Common myeloid progenitor, CD34-positive (primary cell): ENCODE data around the gene SLITRK3.

Experiments used
- CTCF ChIA-PET: fragments of 350-600 bp; sonication (Branson Sonifier 250); formaldehyde crosslinking; loops from one replicate; lab custom pipeline; 2021; ENCODE audit warnings: antibody characterized with exemption; lab: Charles Lee
- POLR2A ChIA-PET: fragments of 350-600 bp; sonication (Branson Sonifier 250); formaldehyde crosslinking; loops from one replicate; lab custom pipeline; 2021; ENCODE audit warnings: antibody characterized with exemption; lab: Charles Lee
- DNase-seq, 3 donors: peaks; one replicate each; pipeline versions ENCODE4 v3.0.0 to v3.0.0-alpha.2; 2013
- H3K27ac ChIP-seq, 2 experiments: 1 replicate in 1 of 2; 2 replicates in 1 of 2; pipeline ENCODE4 v1.7.0; 2013; ENCODE audit warnings: inconsistent platforms in 2 of 2, low read length in 2 of 2, mild to moderate bottlenecking in 2 of 2, low read depth in 1 of 2, moderate library complexity in 1 of 2; ENCODE audit not compliant: severe bottlenecking in 2 of 2, insufficient read depth in 1 of 2, poor library complexity in 1 of 2
- H3K27me3 ChIP-seq, 5 experiments: replicated peaks in 2 of 5; 1 replicate in 3 of 5; 2 replicates in 2 of 5; pipeline versions ENCODE4 v1.6.1 to v1.7.0; 2013; ENCODE audit warnings: low read length in 4 of 5, mild to moderate bottlenecking in 2 of 5, moderate library complexity in 2 of 5, inconsistent platforms in 1 of 5; ENCODE audit not compliant: insufficient read depth in 5 of 5, control insufficient read depth in 4 of 5
- H3K36me3 ChIP-seq, 4 experiments: 1 replicate in 2 of 4; 2 replicates in 2 of 4; pipeline versions ENCODE4 v1.6.1 to v1.7.0; 2013; ENCODE audit warnings: low read length in 3 of 4, control low read depth in 1 of 4, mild to moderate bottlenecking in 1 of 4; ENCODE audit not compliant: control insufficient read depth in 4 of 4, insufficient read depth in 4 of 4
- H3K4me1 ChIP-seq, 4 experiments: 1 replicate in 3 of 4; 2 replicates in 1 of 4; pipeline versions ENCODE4 v1.6.1 to v1.7.1; 2013; ENCODE audit warnings: low read length in 3 of 4, mild to moderate bottlenecking in 3 of 4, control low read depth in 1 of 4, inconsistent platforms in 1 of 4, moderate library complexity in 1 of 4; ENCODE audit not compliant: control insufficient read depth in 4 of 4, insufficient read depth in 4 of 4; ENCODE audit errors: control extremely low read depth in 1 of 4
- H3K4me3 ChIP-seq, 7 experiments: 1 replicate in 4 of 7; 2 replicates in 3 of 7; pipeline versions ENCODE4 v1.5.1 to v1.7.0; 2013; ENCODE audit warnings: mild to moderate bottlenecking in 7 of 7, low read length in 6 of 7, moderate library complexity in 6 of 7, inconsistent platforms in 2 of 7, low read depth in 2 of 7, control low read depth in 1 of 7; ENCODE audit not compliant: insufficient read depth in 4 of 7, control insufficient read depth in 1 of 7; ENCODE audit errors: extremely low read depth in 1 of 7
- H3K9me3 ChIP-seq, 5 experiments: 1 replicate in 4 of 5; 2 replicates in 1 of 5; pipeline versions ENCODE4 v1.6.1 to v1.7.1; 2013; ENCODE audit warnings: low read length in 4 of 5, mild to moderate bottlenecking in 2 of 5, inconsistent platforms in 1 of 5, low read depth in 1 of 5, moderate library complexity in 1 of 5; ENCODE audit not compliant: control insufficient read depth in 4 of 5, insufficient read depth in 2 of 5; ENCODE audit errors: control extremely low read depth in 1 of 5
- WGBS: methylation state at CpG from one replicate; pipeline ENCODE4 v1.1.5; 2013; ENCODE audit not compliant: insufficient coverage; 5-methylcytosine and 5-hydroxymethylcytosine counted together

SLITRK3 gene

DNA sequence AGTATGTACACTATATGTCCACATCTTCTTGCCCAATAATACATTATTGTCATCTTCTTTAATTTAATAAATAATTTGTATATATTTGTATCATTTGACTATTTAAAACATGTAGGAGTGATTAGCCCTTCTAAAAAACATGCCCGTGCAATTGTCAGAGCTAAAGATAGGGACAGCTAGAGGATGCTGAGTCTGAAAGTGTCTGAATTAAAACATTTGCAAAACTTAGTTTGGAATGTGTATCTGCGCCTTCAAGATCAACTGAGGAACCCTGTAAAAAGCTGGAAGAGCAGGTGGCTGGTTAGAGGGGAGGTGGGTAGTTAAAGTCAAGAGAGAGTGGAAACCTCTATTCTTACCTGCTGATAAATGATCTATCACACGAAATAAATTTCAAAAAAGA lies 4.7 kb downstream of the SLITRK3 start:
- no peak overlapping the region for H3K4me3 ChIP-seq
- ChIA-PET CTCF (interaction anchor here (3.5 kb wide), 1 partner anchor 15 kb away, joined by 12 read pairs; no protein-coding TSS in a partner anchor), POLR2A (no interaction called here)
- no peaks in the 10 kb centered on the region for H3K9me3 ChIP-seq
- WGBS, result 86% methylated on average over 1 of the region's 3 CpGs
- H3K27me3 ChIP-seq, result peaks cover 25 to 65% (median 35%) of the 10 kb centered on the region in 5 experiments
- no peak overlapping the region for H3K27ac ChIP-seq
- H3K36me3 ChIP-seq, result no peaks in the 10 kb centered on the region
- no peak for DNase-seq
- H3K4me1 ChIP-seq, result peaks cover 0 to 14% (median 6%) of the 10 kb centered on the region in 4 experiments

DNA sequence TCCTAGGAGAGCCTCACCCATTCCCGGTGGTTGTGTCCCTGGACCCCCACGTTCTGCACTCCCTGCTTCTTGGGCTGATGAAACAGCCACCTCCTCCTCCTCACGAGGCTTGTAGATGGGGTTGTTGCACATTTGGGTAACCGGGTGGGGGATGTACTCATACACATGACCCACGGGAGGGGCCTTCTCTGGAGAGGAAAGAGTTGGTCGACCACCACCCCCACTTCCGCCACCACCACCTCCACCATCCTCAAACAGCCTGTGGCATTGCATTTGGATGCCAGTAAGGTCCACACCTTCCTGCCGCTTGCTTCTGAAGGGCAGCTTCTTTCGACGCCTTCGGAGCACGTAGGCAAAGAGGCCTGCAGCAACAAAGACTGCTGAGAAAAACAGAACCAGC lies 7.7 kb downstream of the SLITRK3 start:
- H3K4me3 ChIP-seq, result no peak overlapping the region
- no peak for DNase-seq
- H3K27ac ChIP-seq, result no peak overlapping the region
- POLR2A ChIA-PET, result no interaction called here
- H3K9me3 ChIP-seq, result no peaks in the 10 kb centered on the region
- peaks cover 8 to 35% (median 14%) of the 10 kb centered on the region in 5 experiments for H3K27me3 ChIP-seq
- H3K36me3 ChIP-seq, result no peaks in the 10 kb centered on the region
- H3K4me1 ChIP-seq, result no peaks in the 10 kb centered on the region
- WGBS, result 97% methylated on average over 5 of the region's 12 CpGs
- CTCF ChIA-PET, result interaction anchor here (1.2 kb wide), 1 partner anchor 19 kb away, joined by 4 read pairs; no protein-coding TSS in a partner anchor

DNA sequence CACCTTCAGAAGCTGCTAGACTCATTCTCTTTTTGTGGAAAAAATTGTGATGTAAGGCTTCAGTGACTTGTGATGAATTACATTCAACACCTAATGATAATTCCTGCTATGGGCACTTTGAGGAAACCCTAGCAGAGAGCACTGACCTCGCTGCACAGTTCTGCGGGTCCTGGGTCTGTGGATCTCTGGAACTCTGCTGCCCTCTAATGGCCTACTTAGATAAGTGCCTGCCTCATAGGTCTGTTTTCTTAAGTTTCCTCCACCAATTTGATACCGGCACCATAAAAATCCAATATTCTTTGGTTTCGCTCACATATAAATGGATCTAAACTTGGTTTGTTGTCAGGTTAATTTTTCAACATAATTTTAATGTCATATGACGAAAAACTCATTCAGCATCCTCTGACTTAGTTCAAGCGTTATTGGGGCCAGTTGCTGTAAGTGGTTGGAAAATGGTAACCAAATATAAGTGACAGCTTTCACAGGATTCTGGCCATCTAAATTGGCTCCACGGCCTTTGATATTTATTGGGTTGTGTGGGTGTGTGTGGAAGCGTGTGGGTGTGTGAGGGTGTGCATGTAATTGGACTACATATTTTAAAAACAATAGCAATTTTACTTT lies 10.4 kb downstream of the SLITRK3 start:
- Histone ChIP-seq H3K4me1 (no peaks in the 10 kb centered on the region), H3K36me3 (no peaks in the 10 kb centered on the region), H3K27me3 (peaks cover 1 to 10% (median 9%) of the 10 kb centered on the region in 5 experiments), H3K27ac (no peak overlapping the region), H3K4me3 (no peak overlapping the region), H3K9me3 (no peaks in the 10 kb centered on the region)
- WGBS, result 10% methylated on average over 3 of the region's 8 CpGs
- DNase-seq, result peak; percentile 58 to 78 (median 70)
- ChIA-PET CTCF (no interaction called here), POLR2A (no interaction called here)

DNA sequence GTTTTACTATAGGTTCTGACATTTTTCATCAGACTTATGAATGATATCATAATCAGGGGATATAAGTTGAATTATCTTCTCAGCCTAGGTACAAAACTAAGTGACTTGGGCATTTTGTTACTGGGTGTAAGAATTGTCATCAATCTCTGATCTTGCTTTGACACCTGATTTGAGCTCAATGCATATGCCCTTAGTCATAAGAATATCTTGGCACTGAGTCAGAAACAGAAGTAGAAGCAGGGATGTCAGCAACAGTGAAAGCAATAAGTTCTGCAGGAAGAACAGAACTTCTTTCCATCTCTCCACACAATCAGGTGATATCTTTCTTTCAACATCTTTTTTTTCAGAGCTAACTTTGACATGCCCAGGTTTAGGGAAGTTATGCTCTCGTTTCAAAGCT lies 14.6 kb downstream of the SLITRK3 start:
- Histone ChIP-seq H3K36me3 (no peaks in the 10 kb centered on the region), H3K4me3 (no peak overlapping the region), H3K9me3 (no peaks in the 10 kb centered on the region), H3K27me3 (peaks cover 0 to 4% (median 0%) of the 10 kb centered on the region in 5 experiments), H3K4me1 (no peaks in the 10 kb centered on the region), H3K27ac (no peak overlapping the region)
- POLR2A ChIA-PET, result no interaction called here
- WGBS, result no CpG with 5 or more reads among the region's 1 CpG
- CTCF ChIA-PET, result no interaction called here
- DNase-seq, result no peak

DNA sequence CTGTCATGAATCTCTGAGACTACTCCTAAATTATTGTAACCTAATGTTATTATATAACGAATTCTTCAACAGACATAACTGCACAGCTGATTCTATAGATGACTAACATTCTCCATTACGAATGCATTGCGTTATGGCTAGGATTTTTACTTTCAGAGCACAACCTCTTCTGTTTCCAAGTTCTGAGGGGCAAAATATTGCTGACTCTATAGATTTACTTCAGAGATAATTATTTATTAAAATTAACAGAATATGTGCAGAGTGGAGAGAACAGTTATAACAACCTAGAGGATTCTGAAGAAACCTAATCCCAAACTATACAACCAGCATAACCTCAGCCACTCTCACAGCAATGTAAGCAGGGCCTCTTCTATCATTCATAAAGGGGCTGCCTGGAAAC lies 25.9 kb downstream of the SLITRK3 start:
- Histone ChIP-seq H3K27ac (no peak overlapping the region), H3K9me3 (peaks cover 0 to 2% (median 0%) of the 10 kb centered on the region in 5 experiments), H3K4me3 (no peak overlapping the region), H3K4me1 (no peaks in the 10 kb centered on the region), H3K36me3 (no peaks in the 10 kb centered on the region), H3K27me3 (peaks cover 0 to 5% (median 0%) of the 10 kb centered on the region in 5 experiments)
- DNase-seq, result no peak
- WGBS, result 80% methylated on average over 1 of the region's 3 CpGs
- ChIA-PET CTCF (no interaction called here), POLR2A (no interaction called here)

DNA sequence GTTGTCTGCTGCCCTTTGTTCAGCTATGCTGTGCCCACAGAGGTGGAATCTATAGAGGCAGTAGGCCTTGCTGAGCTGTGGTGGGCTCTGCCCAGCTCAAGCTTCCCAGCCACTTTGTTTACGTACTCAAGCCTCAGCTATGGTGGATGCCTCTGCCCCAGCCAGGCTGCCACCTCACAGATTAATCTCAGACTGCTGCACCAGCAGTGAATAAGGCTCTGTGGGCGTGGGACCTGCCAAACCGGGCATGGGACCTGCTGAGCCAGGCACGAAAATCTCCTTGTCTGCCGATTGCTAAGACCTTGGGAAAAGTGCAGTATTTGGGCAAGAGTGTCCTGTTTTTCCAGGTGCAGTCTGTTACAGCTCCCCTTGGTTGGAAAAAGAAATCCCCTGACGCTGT lies 26.8 kb downstream of the SLITRK3 start:
- POLR2A ChIA-PET, result no interaction called here
- CTCF ChIA-PET, result no interaction called here
- no peaks in the 10 kb centered on the region for H3K36me3 ChIP-seq
- H3K4me3 ChIP-seq, result no peak overlapping the region
- no peaks in the 10 kb centered on the region for H3K4me1 ChIP-seq
- 100% methylated on average over 6 of the region's 6 CpGs for WGBS
- no peak for DNase-seq
- no peak overlapping the region for H3K27ac ChIP-seq
- peaks cover 0 to 2% (median 0%) of the 10 kb centered on the region in 5 experiments for H3K9me3 ChIP-seq
- H3K27me3 ChIP-seq, result peaks cover 0 to 2% (median 0%) of the 10 kb centered on the region in 5 experiments

DNA sequence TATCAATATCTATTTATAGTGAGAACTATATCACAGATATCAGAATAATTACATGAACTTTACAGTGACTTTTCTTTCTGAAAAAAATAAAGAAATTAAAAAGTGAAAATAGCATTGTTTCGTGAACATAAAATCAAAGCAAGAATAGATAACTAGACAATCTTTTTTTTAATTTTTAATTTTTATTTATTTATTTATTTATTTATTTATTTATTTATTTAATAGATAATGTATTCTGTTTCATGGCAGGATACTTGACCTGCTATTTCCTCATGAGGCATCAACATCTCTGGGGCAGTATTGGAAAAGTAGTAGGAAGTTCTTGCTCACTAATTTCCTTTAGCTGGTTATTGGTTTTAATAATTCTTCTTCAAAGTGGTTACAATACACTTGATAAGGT lies 33.3 kb downstream of the SLITRK3 start:
- Histone ChIP-seq H3K27me3 (no peaks in the 10 kb centered on the region), H3K27ac (no peak overlapping the region), H3K36me3 (no peaks in the 10 kb centered on the region), H3K4me3 (no peak overlapping the region), H3K9me3 (no peaks in the 10 kb centered on the region), H3K4me1 (no peaks in the 10 kb centered on the region)
- no CpG with 5 or more reads among the region's 1 CpG for WGBS
- no peak for DNase-seq
- ChIA-PET CTCF (no interaction called here), POLR2A (no interaction called here)
